Endothelial cell of umbilical vein (primary cell): Measurements from ENCODE around the gene IL17F. TPM values are rescaled to one million over a fixed set of nuclear protein-coding genes. Genes with fewer than 3 reads are reported as not detected.

Experiments
- BruUV-seq: library from RNA; stranded (reverse); fragments of 400-500 nt; replicated peaks from 2 replicates; lab custom pipeline; 2021; lab: Mats Ljungman, UMichigan
- CTCF ChIA-PET: fragments of 300-600, 350-600 bp; sonication (Branson Sonifier 250); formaldehyde crosslinking; loops from one replicate; lab custom pipeline; 2021; ENCODE audit warnings: antibody characterized with exemption, inconsistent platforms; lab: Charles Lee
- POLR2A ChIA-PET: fragments of 300-600, 350-600 bp; sonication (Branson Sonifier 250); formaldehyde crosslinking; loops from one replicate; lab custom pipeline; 2021; ENCODE audit warnings: antibody characterized with exemption, inconsistent platforms; lab: Charles Lee
- DNase-seq: peaks from one replicate; pipeline ENCODE4 v3.0.0-alpha.2; 2011; ENCODE audit warnings: low read depth, low spot score
- FAIRE-seq: peaks from 2 replicates; lab custom pipeline; 2011; peaks lifted over from hg19 to GRCh38; lab: Jason Lieb, UNC
- H2AFZ ChIP-seq: 2 replicates; pipeline ENCODE4 v1.6.0; 2012; ENCODE audit warnings: low read depth, low read length, control low read depth, inconsistent platforms
- H3K27ac ChIP-seq: 2 replicates; pipeline ENCODE4 v1.5.1; 2011; ENCODE audit warnings: low read depth, mild to moderate bottlenecking, control low read depth, low read length, moderate library complexity; ENCODE audit not compliant: insufficient read depth
- H3K27me3 ChIP-seq, 2 experiments: 2 replicates each; pipeline versions ENCODE4 v1.6.0 to v1.6.1; 2011; ENCODE audit warnings: low read length in 2 of 2, mixed read lengths in 1 of 2; ENCODE audit not compliant: control insufficient read depth in 2 of 2, insufficient read depth in 2 of 2
- H3K36me3 ChIP-seq, 2 experiments: 2 replicates in 1 of 2; 3 replicates in 1 of 2; pipeline ENCODE4 v1.5.1; 2011; ENCODE audit warnings: low read length in 2 of 2, mild to moderate bottlenecking in 1 of 2, moderate library complexity in 1 of 2; ENCODE audit not compliant: control insufficient read depth in 2 of 2, insufficient read depth in 2 of 2; ENCODE audit errors: extremely low read depth in 1 of 2
- H3K4me1 ChIP-seq: 3 replicates; pipeline ENCODE4 v1.5.1; 2011; ENCODE audit warnings: mild to moderate bottlenecking, low read length; ENCODE audit not compliant: control insufficient read depth, insufficient read depth; ENCODE audit errors: extremely low read depth
- H3K4me2 ChIP-seq: 2 replicates; pipeline ENCODE4 v1.6.1; 2011; ENCODE audit warnings: low read length, control low read depth, mixed read lengths; ENCODE audit not compliant: insufficient read depth
- H3K4me3 ChIP-seq, 3 experiments: fragments of 200-600 bp in 1 of 3; sonication (generic), shearing (Covaris generic) in 1 of 3; replicated peaks in 1 of 3; 2 replicates each; pipeline ENCODE4 v1.5.1; 2011 to 2016; ENCODE audit warnings: control low read depth in 3 of 3, low read length in 3 of 3, mild to moderate bottlenecking in 2 of 3, inconsistent platforms in 1 of 3, low read depth in 1 of 3, moderate library complexity in 1 of 3; ENCODE audit not compliant: insufficient read depth in 1 of 3
- H3K79me2 ChIP-seq: 2 replicates; pipeline ENCODE4 v1.6.0; 2012; ENCODE audit warnings: low read length, inconsistent platforms; ENCODE audit not compliant: control insufficient read depth, insufficient read depth
- H3K9ac ChIP-seq: replicated peaks from 2 replicates; pipeline ENCODE3; 2011; ENCODE audit warnings: low read length, control low read depth; ENCODE audit not compliant: insufficient read depth; ENCODE audit errors: extremely low read depth
- H3K9me1 ChIP-seq: replicated peaks from 3 replicates; pipeline ENCODE4 v1.6.0; 2011; ENCODE audit warnings: mild to moderate bottlenecking, low read length; ENCODE audit not compliant: control insufficient read depth, insufficient read depth; ENCODE audit errors: extremely low read depth
- H3K9me3 ChIP-seq: replicated peaks from 2 replicates; pipeline ENCODE4 v1.5.1; 2012; ENCODE audit warnings: low read length, inconsistent platforms; ENCODE audit not compliant: control insufficient read depth, insufficient read depth
- H4K20me1 ChIP-seq: replicated peaks from 2 replicates; pipeline ENCODE3; 2011; ENCODE audit warnings: mild to moderate bottlenecking, low read length; ENCODE audit not compliant: control insufficient read depth, insufficient read depth; ENCODE audit errors: extremely low read depth
- EZH2 ChIP-seq: IDR thresholded peaks from 2 replicates; pipeline ENCODE4 v1.6.1; 2012; ENCODE audit warnings: borderline replicate concordance, low read depth, mild to moderate bottlenecking, moderate library complexity, low read length, inconsistent platforms; ENCODE audit not compliant: severe bottlenecking
- FOS ChIP-seq: IDR thresholded peaks from 2 replicates; pipeline ENCODE4 v1.6.1; 2011; ENCODE audit warnings: mild to moderate bottlenecking, low read length, moderate library complexity, borderline replicate concordance; ENCODE audit not compliant: insufficient read depth
- GATA2 ChIP-seq: IDR thresholded peaks from 2 replicates; pipeline ENCODE4 v1.7.0; 2011; ENCODE audit warnings: low read depth, mild to moderate bottlenecking, moderate library complexity, mixed read lengths, low read length; ENCODE audit not compliant: insufficient read length, insufficient read depth
- JUN ChIP-seq: IDR thresholded peaks from 2 replicates; pipeline ENCODE4 v1.6.1; 2011; ENCODE audit warnings: borderline replicate concordance, low read depth; ENCODE audit not compliant: insufficient read length, insufficient read depth
- MYC ChIP-seq: IDR thresholded peaks from one replicate; pipeline ENCODE4 v1.6.1; 2011; ENCODE audit warnings: mild to moderate bottlenecking, low read depth, low read length
- POLR2A ChIP-seq: IDR thresholded peaks from 2 replicates; pipeline ENCODE4 v1.6.1; 2012; ENCODE audit warnings: low read depth, mild to moderate bottlenecking, control low read depth, low read length
- dilution Hi-C: fragments of 300-500 bp; cut with MboI; formaldehyde crosslinking; loops from one replicate; pipeline ENCODE4 v1.15.0; 2019; ENCODE audit warnings: low sequenced_read_pairs; ENCODE audit not compliant: extremely low pct_ligation_motif_present
- intact Hi-C: fragments of 100-400 bp; cut with micrococcal nuclease; formaldehyde crosslinking; loops from one replicate; pipeline ENCODE4 v1.10.0; 2022
- polyA plus RNA-seq, 4 experiments: library from polyadenylated mRNA; depleted of rRNA in 3 of 4; stranded (reverse) in 3 of 4; unstranded in 1 of 4; fragments of >200 nt; gene quantifications; 2 replicates each; pipeline versions ENCODE4 v1.2.1 to v1.2.3, GENCODE V29; 2011 to 2012; ENCODE audit warnings: missing spikeins in 1 of 4
- total RNA-seq: library from RNA; stranded (reverse); gene quantifications from 2 replicates; pipeline ENCODE4 v1.2.3, GENCODE V29; 2021
- TF ChIP-seq, protein P1 (sequence below), 2 donors: IDR thresholded peaks; 1 replicate in 1 of 2; 2 replicates in 1 of 2; pipeline ENCODE4 v1.5.1; 2011; ENCODE audit warnings: low read length in 2 of 2, mild to moderate bottlenecking in 2 of 2, moderate library complexity in 2 of 2, control low read depth in 1 of 2, inconsistent platforms in 1 of 2, low read depth in 1 of 2; ENCODE audit not compliant: insufficient read depth in 1 of 2; ENCODE audit errors: extremely low read depth in 1 of 2

IL17F gene
- total and polyA plus RNA-seq, 2 donors (not counting 3 experiments of a cell fraction or from before 2014, with no cell fraction given), result not detected

DNA sequence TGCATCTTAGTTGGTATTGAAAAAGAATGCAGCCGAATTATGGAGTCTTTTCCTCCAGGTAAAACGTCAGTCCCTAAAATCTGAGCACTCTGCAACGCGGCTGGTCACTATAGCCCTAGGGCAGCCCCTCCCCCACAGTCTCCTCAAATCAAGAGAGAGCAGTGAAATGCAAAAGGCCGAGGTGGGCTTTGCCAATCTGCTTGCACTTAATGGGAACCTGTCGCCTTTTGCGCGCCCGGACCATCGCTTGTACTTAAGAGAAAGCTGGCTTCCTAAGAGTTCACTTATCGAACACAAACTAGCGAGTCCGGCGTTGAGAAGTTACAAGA, 39.8 kb upstream of the IL17F start:
- FAIRE-seq (no peak), DNase-seq (no peak)
- no peaks in the 10 kb centered on the region for H3K27me3 ChIP-seq
- dilution Hi-C loops (loop anchor here (25.0 kb wide), 1 partner anchor 103 kb away; no protein-coding TSS in a partner anchor), intact Hi-C loops (loop anchor here (1.0 to 10.0 kb wide), 6 partner anchors 12 to 380 kb away; partner anchors contain the start of genes PAQR8 and TRAM2)
- H3K9me3 ChIP-seq, result no peaks in the 10 kb centered on the region
- BruUV-seq, result TSS peak; percentile 65
- peaks cover 15% of the 10 kb centered on the region for H3K4me1 ChIP-seq
- no peak for TF ChIP-seq EZH2
- TF ChIP-seq, protein P1, sequence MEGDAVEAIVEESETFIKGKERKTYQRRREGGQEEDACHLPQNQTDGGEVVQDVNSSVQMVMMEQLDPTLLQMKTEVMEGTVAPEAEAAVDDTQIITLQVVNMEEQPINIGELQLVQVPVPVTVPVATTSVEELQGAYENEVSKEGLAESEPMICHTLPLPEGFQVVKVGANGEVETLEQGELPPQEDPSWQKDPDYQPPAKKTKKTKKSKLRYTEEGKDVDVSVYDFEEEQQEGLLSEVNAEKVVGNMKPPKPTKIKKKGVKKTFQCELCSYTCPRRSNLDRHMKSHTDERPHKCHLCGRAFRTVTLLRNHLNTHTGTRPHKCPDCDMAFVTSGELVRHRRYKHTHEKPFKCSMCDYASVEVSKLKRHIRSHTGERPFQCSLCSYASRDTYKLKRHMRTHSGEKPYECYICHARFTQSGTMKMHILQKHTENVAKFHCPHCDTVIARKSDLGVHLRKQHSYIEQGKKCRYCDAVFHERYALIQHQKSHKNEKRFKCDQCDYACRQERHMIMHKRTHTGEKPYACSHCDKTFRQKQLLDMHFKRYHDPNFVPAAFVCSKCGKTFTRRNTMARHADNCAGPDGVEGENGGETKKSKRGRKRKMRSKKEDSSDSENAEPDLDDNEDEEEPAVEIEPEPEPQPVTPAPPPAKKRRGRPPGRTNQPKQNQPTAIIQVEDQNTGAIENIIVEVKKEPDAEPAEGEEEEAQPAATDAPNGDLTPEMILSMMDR (IDR thresholded peaks at IDR 0.05; ENCODE audit: extremely low read depth in 1 of 2, insufficient read depth in 1 of 2, low read depth in 1 of 2, low read length in 2 of 2), result no peak
- TF ChIP-seq GATA2, result no peak
- TF ChIP-seq MYC, result no peak
- TF ChIP-seq FOS, result no peak
- no peak for TF ChIP-seq JUN
- TF ChIP-seq POLR2A, result no peak
- H3K36me3 ChIP-seq, result peaks cover 3 to 13% of the 10 kb centered on the region in 2 experiments
- peaks cover 33% of the 10 kb centered on the region for H3K79me2 ChIP-seq
- H3K9ac ChIP-seq, result peak overlapping the region; percentile 84
- CTCF ChIA-PET, result interaction anchor here (1.2 to 8.3 kb wide), 11 partner anchors 9 to 379 kb away, joined by 4 to 104 read pairs (median 9); partner anchors contain the start of gene PAQR8
- H3K4me3 ChIP-seq, result peak overlapping the region; percentile 43 to 92 (median 71)
- H3K9me1 ChIP-seq, result no peaks in the 10 kb centered on the region
- H2AFZ ChIP-seq, result peak overlapping the region; percentile 84
- peak overlapping the region; percentile 51 for H3K27ac ChIP-seq
- H4K20me1 ChIP-seq, result no peaks in the 10 kb centered on the region
- peak overlapping the region; percentile 88 for H3K4me2 ChIP-seq
- POLR2A ChIA-PET, result interaction anchor here (0.6 kb wide), 1 partner anchor 124 kb away, joined by 3 read pairs; no protein-coding TSS in a partner anchor
